H1 (cell line): ENCODE data around the gene GRID2. TPM values are rescaled to one million over a fixed set of nuclear protein-coding genes. Genes with fewer than 3 reads are reported as not detected.
A peak's percentile ranks its signal among the peaks of the same experiment; 100 is the strongest.

Experiments
- CTCF ChIA-PET: fragments of 300-600 bp; sonication (Branson Sonifier 250); formaldehyde crosslinking; loops from one replicate; lab custom pipeline; 2021; ENCODE audit not compliant: partially characterized antibody; lab: Charles Lee
- POLR2A ChIA-PET: fragments of 300-600 bp; sonication (Branson Sonifier 250); formaldehyde crosslinking; loops from one replicate; lab custom pipeline; 2021; ENCODE audit warnings: inconsistent platforms; ENCODE audit not compliant: partially characterized antibody; lab: Charles Lee
- DNase-seq, 2 experiments: peaks; one replicate each; pipeline versions ENCODE4 v3.0.0 to v3.0.0-alpha.2; 2010 to 2022; ENCODE audit warnings: low spot score in 2 of 2, low read depth in 1 of 2, mixed read lengths in 1 of 2
- FAIRE-seq: peaks from 2 replicates; lab custom pipeline; 2011; peaks lifted over from hg19 to GRCh38; lab: Jason Lieb, UNC
- H2AFZ ChIP-seq: 2 replicates; pipeline ENCODE4 v1.8.1; 2012; ENCODE audit warnings: low read length, inconsistent platforms
- H2AK5ac ChIP-seq: 2 replicates; pipeline ENCODE4 v1.6.1; 2013; ENCODE audit warnings: low read depth, low read length
- H2BK120ac ChIP-seq: replicated peaks from 2 replicates; pipeline ENCODE3; 2013; ENCODE audit warnings: low read depth, low read length, inconsistent platforms
- H2BK12ac ChIP-seq: 2 replicates; pipeline ENCODE4 v1.6.1; 2013; ENCODE audit warnings: low read depth, low read length
- H2BK15ac ChIP-seq: 2 replicates; pipeline ENCODE4 v1.6.1; 2013; ENCODE audit warnings: low read length
- H2BK20ac ChIP-seq: 2 replicates; pipeline ENCODE4 v1.6.1; 2013; ENCODE audit warnings: low read length
- H2BK5ac ChIP-seq: 2 replicates; pipeline ENCODE4 v1.6.1; 2013; ENCODE audit warnings: low read depth, low read length
- H3K14ac ChIP-seq: 2 replicates; pipeline ENCODE4 v1.6.1; 2013; ENCODE audit warnings: inconsistent platforms; ENCODE audit not compliant: insufficient read length
- H3K18ac ChIP-seq: 2 replicates; pipeline ENCODE4 v1.6.1; 2013; ENCODE audit warnings: low read length; ENCODE audit errors: extremely low read depth
- H3K23ac ChIP-seq: 2 replicates; pipeline ENCODE4 v1.6.1; 2013; ENCODE audit warnings: inconsistent platforms; ENCODE audit not compliant: insufficient read length
- H3K23me2 ChIP-seq: 2 replicates; pipeline ENCODE4 v1.6.1; 2013; ENCODE audit warnings: low read depth, low read length
- H3K27ac ChIP-seq: 2 replicates; pipeline ENCODE4 v1.6.1; 2011; ENCODE audit warnings: low read depth, low read length, inconsistent platforms
- H3K27me3 ChIP-seq, 4 experiments: replicated peaks in 1 of 4; 1 replicate in 1 of 4; 2 replicates in 3 of 4; pipeline versions ENCODE4 v1.6.1 to v1.8.1; 2011 to 2013; ENCODE audit warnings: low read length in 3 of 4, mild to moderate bottlenecking in 3 of 4, inconsistent platforms in 2 of 4, mixed read lengths in 2 of 4, moderate library complexity in 1 of 4; ENCODE audit not compliant: control insufficient read depth in 3 of 4, insufficient read depth in 3 of 4; ENCODE audit errors: extremely low read depth in 1 of 4
- H3K36me3 ChIP-seq, 4 experiments: 2 replicates each; pipeline versions ENCODE4 v1.6.1 to v1.8.1; 2011 to 2013; ENCODE audit warnings: mild to moderate bottlenecking in 4 of 4, low read length in 3 of 4, moderate library complexity in 2 of 4, control low read depth in 1 of 4, inconsistent platforms in 1 of 4; ENCODE audit not compliant: insufficient read depth in 4 of 4, control insufficient read depth in 2 of 4
- H3K4ac ChIP-seq: replicated peaks from 2 replicates; pipeline ENCODE3; 2013; ENCODE audit warnings: low read length, low read depth, mixed read lengths, inconsistent platforms; ENCODE audit not compliant: insufficient read length
- H3K4me1 ChIP-seq, 4 experiments: replicated peaks in 1 of 4; 1 replicate in 1 of 4; 2 replicates in 3 of 4; pipeline versions ENCODE4 v1.6.1 to v1.8.1; 2011 to 2013; ENCODE audit warnings: low read length in 3 of 4, inconsistent platforms in 2 of 4, mixed read lengths in 1 of 4; ENCODE audit not compliant: insufficient read depth in 4 of 4, control insufficient read depth in 3 of 4
- H3K4me2 ChIP-seq, 2 experiments: 2 replicates each; pipeline versions ENCODE4 v1.6.1 to v1.8.1; 2011 to 2013; ENCODE audit warnings: low read depth in 2 of 2, low read length in 2 of 2, control low read depth in 1 of 2, inconsistent platforms in 1 of 2, mild to moderate bottlenecking in 1 of 2; ENCODE audit not compliant: insufficient read depth in 1 of 2
- H3K4me3 ChIP-seq, 4 experiments: fragments of 200-600, 300-600 bp in 1 of 4; sonication (generic), shearing (Covaris generic), sonication (Bioruptor Twin) in 1 of 4; 2 replicates each; pipeline versions ENCODE4 v1.5.1 to v1.8.1; 2011 to 2016; ENCODE audit warnings: low read length in 4 of 4, low read depth in 3 of 4, control low read depth in 2 of 4, inconsistent platforms in 2 of 4, mild to moderate bottlenecking in 2 of 4, mixed read lengths in 1 of 4, moderate library complexity in 1 of 4; ENCODE audit not compliant: insufficient read depth in 2 of 4; ENCODE audit errors: extremely low read depth in 1 of 4
- H3K56ac ChIP-seq: replicated peaks from 2 replicates; pipeline ENCODE3; 2013; ENCODE audit warnings: low read depth, mild to moderate bottlenecking, mixed read lengths, low read length, inconsistent platforms; ENCODE audit not compliant: insufficient read length
- H3K79me1 ChIP-seq: 2 replicates; pipeline ENCODE4 v1.6.1; 2013; ENCODE audit warnings: low read depth, low read length, control low read depth
- H3K79me2 ChIP-seq, 2 experiments: 2 replicates each; pipeline versions ENCODE4 v1.6.1 to v1.8.1; 2012 to 2013; ENCODE audit warnings: low read length in 2 of 2, mild to moderate bottlenecking in 2 of 2, inconsistent platforms in 1 of 2; ENCODE audit not compliant: insufficient read depth in 2 of 2, control insufficient read depth in 1 of 2
- H3K9ac ChIP-seq, 4 experiments: replicated peaks in 1 of 4; 1 replicate in 1 of 4; 2 replicates in 3 of 4; pipeline versions ENCODE4 v1.6.1 to v1.8.1; 2011 to 2013; ENCODE audit warnings: low read depth in 3 of 4, low read length in 3 of 4, control low read depth in 2 of 4, mild to moderate bottlenecking in 2 of 4, moderate library complexity in 2 of 4, inconsistent platforms in 1 of 4; ENCODE audit errors: extremely low read depth in 1 of 4
- H3K9me3 ChIP-seq, 2 experiments: 2 replicates each; pipeline versions ENCODE4 v1.6.1 to v1.8.1; 2012 to 2013; ENCODE audit warnings: mild to moderate bottlenecking in 2 of 2, moderate library complexity in 2 of 2, control low read depth in 1 of 2, inconsistent platforms in 1 of 2, low read depth in 1 of 2, low read length in 1 of 2, mixed read lengths in 1 of 2; ENCODE audit not compliant: insufficient read depth in 2 of 2
- H4K20me1 ChIP-seq, 2 experiments: replicated peaks in 1 of 2; 2 replicates each; pipeline versions ENCODE3 to v1.8.1; 2011 to 2013; ENCODE audit warnings: inconsistent platforms in 2 of 2, low read length in 2 of 2, mild to moderate bottlenecking in 1 of 2; ENCODE audit not compliant: insufficient read depth in 2 of 2, control insufficient read depth in 1 of 2
- H4K5ac ChIP-seq: 2 replicates; pipeline ENCODE4 v1.6.1; 2013; ENCODE audit warnings: low read length, low read depth, mixed read lengths, inconsistent platforms; ENCODE audit not compliant: insufficient read length
- H4K8ac ChIP-seq: 2 replicates; pipeline ENCODE4 v1.8.0; 2013; ENCODE audit warnings: mild to moderate bottlenecking, moderate library complexity, low read length, inconsistent platforms; ENCODE audit not compliant: insufficient read depth; ENCODE audit errors: extremely low read depth
- H4K91ac ChIP-seq: replicated peaks from 2 replicates; pipeline ENCODE3; 2013; ENCODE audit warnings: low read length, mixed read lengths, inconsistent platforms; ENCODE audit not compliant: insufficient read length
- ATF3 ChIP-seq: IDR thresholded peaks from 2 replicates; pipeline ENCODE4 v1.6.1; 2011; ENCODE audit warnings: low read depth, mild to moderate bottlenecking, low read length; ENCODE audit not compliant: insufficient read depth
- BRCA1 ChIP-seq: IDR thresholded peaks from 2 replicates; pipeline ENCODE4 v1.6.1; 2012; ENCODE audit warnings: low read depth, low read length, improper control_type of control experiment
- CBX8 ChIP-seq: fragments of 300-800, 300-1000 bp; sonication (generic); IDR thresholded peaks from 2 replicates; pipeline ENCODE4 v1.7.1; 2016; ENCODE audit warnings: low read depth, low read length, borderline replicate concordance
- CHD1 ChIP-seq: IDR thresholded peaks from 2 replicates; pipeline ENCODE4 v1.6.1; 2012; ENCODE audit warnings: low read depth, low read length, improper control_type of control experiment
- CREB1 ChIP-seq: IDR thresholded peaks from 2 replicates; pipeline ENCODE4 v1.6.1; 2012; ENCODE audit warnings: inconsistent platforms
- EZH2 ChIP-seq: fragments of 200-600 bp; sonication (generic); IDR thresholded peaks from 2 replicates; pipeline ENCODE4 v1.7.1; 2012; ENCODE audit warnings: low read depth, mild to moderate bottlenecking, moderate library complexity, low read length, inconsistent platforms; ENCODE audit not compliant: severe bottlenecking
- GTF2F1 ChIP-seq: IDR thresholded peaks from 2 replicates; pipeline ENCODE4 v1.6.1; 2012; ENCODE audit warnings: low read depth, low read length, improper control_type of control experiment, borderline replicate concordance
- NRF1 ChIP-seq: IDR thresholded peaks from 2 replicates; pipeline ENCODE4 v1.6.1; 2011; ENCODE audit warnings: mild to moderate bottlenecking, low read depth, low read length, improper control_type of control experiment
- POLR2AphosphoS5 ChIP-seq: IDR thresholded peaks from 2 replicates; pipeline ENCODE4 v1.6.1; 2011; ENCODE audit warnings: low read depth, low read length
- RNF2 ChIP-seq: fragments of 200-900, 300-1000 bp; sonication (generic); IDR thresholded peaks from 2 replicates; pipeline ENCODE4 v1.7.1; 2016; ENCODE audit warnings: borderline replicate concordance, low read depth, mild to moderate bottlenecking, antibody characterized with exemption, low read length; ENCODE audit not compliant: poor library complexity, severe bottlenecking; ENCODE audit errors: missing control alignments
- SAP30 ChIP-seq: fragments of 300-600 bp; sonication (generic); IDR thresholded peaks from 2 replicates; pipeline ENCODE4 v1.7.1; 2012; ENCODE audit warnings: low read length, moderate library complexity, mild to moderate bottlenecking, inconsistent platforms; ENCODE audit not compliant: insufficient read depth, insufficient replicate concordance
- SUZ12 ChIP-seq: fragments of 200-600 bp; sonication (generic); IDR thresholded peaks from 2 replicates; pipeline ENCODE4 v1.6.1; 2012; ENCODE audit warnings: mild to moderate bottlenecking, inconsistent platforms, low read length, moderate library complexity, mixed read lengths
- TCF12 ChIP-seq: IDR thresholded peaks from 2 replicates; pipeline ENCODE4 v1.6.1; 2011; ENCODE audit warnings: low read depth, mild to moderate bottlenecking, low read length
- WGBS, 2 experiments: shearing (Covaris generic) in 1 of 2; methylation state at CpG; one replicate each; pipeline versions ENCODE4 v1.1.6 to v1.1.7; 2013 to 2015; ENCODE audit warnings: low lambda C conversion rate in 2 of 2, mixed read lengths in 2 of 2, inconsistent platforms in 1 of 2, low coverage in 1 of 2, missing lambda C conversion rate in 1 of 2; ENCODE audit not compliant: insufficient replicate concordance in 2 of 2, insufficient coverage in 1 of 2, insufficient read length in 1 of 2; ENCODE audit errors: extremely low coverage in 1 of 2, missing lambda C conversion rate in 1 of 2; 5-methylcytosine and 5-hydroxymethylcytosine counted together
- polyA plus RNA-seq, 7 experiments: library from polyadenylated mRNA; depleted of rRNA in 3 of 7; stranded (reverse) in 5 of 7; unstranded in 2 of 7; fragments of >200 nt in 5 of 7; fragments of 200-250 nt in 2 of 7; gene quantifications; 1 replicate in 5 of 7; 2 replicates in 1 of 7; 4 replicates in 1 of 7; pipeline versions ENCODE4 v1.2.1 to v1.2.3, GENCODE V29; 2011 to 2013; ENCODE audit warnings: missing spikeins in 2 of 7, mixed read lengths in 2 of 7
- total RNA-seq: library from RNA; stranded (reverse); fragmentation: NEBNext Ultra II Directional; extraction: Animal tissue kit (Norgen Biotek cat#: 25700); gene quantifications from 2 replicates; pipeline ENCODE4 v1.2.1, GENCODE V29; 2021

GRID2 gene
- total and polyA plus RNA-seq, 2 of the 8 experiments (the other 6 are each of a cell fraction or from before 2014, with no cell fraction given) = 31.1 to 81.9 TPM

GRCh38 chr4:92461732-92462131 lies 158.0 kb downstream of the GRID2 start:
- Histone ChIP-seq H2BK15ac (no peak overlapping the region), H3K9me3 (no peaks in the 10 kb centered on the region), H3K27me3 (no peaks in the 10 kb centered on the region), H3K9ac (no peak overlapping the region), H3K23ac (no peak overlapping the region), H3K4me1 (peaks cover 0 to 34% (median 6%) of the 10 kb centered on the region in 4 experiments; a peak in 4 of 7 replicates), H4K91ac (no peak overlapping the region), H3K4me2 (peak overlapping the region in 1 of 2 experiments; percentile 36; a peak in 1 of 4 replicates), H4K8ac (no peak overlapping the region), H4K20me1 (peaks cover 3 to 14% of the 10 kb centered on the region in 2 experiments), H2BK12ac (no peak overlapping the region), H2BK5ac (no peak overlapping the region), H3K56ac (no peak overlapping the region), H2AK5ac (no peak overlapping the region), H3K18ac (no peak overlapping the region), H3K14ac (no peak overlapping the region), H3K36me3 (peaks cover 0 to 6% (median 0%) of the 10 kb centered on the region in 4 experiments; a peak in 1 of 8 replicates), H3K79me2 (peaks cover 27 to 100% of the 10 kb centered on the region in 2 experiments; a peak in 3 of 4 replicates), H2BK20ac (no peak overlapping the region), H3K79me1 (no peaks in the 10 kb centered on the region), H3K4me3 (no peak overlapping the region; a peak in 1 of 8 replicates), H3K27ac (no peak overlapping the region), H4K5ac (no peak overlapping the region), H3K23me2 (no peaks in the 10 kb centered on the region), H2AFZ (no peak overlapping the region), H2BK120ac (no peak overlapping the region), H3K4ac (no peak overlapping the region)
- FAIRE-seq = no peak
- DNase-seq = no peak
- POLR2A ChIA-PET = interaction anchor here (0.6 to 1.4 kb wide), 3 partner anchors 14 to 158 kb away, joined by 3 to 6 read pairs (median 3); partner anchors contain the start of gene GRID2
- WGBS, 2 experiments = 66% methylated on average over 1 of the region's 1 CpG; no CpG with 5 or more reads in 1 of the 2 experiments
- CTCF ChIA-PET = no interaction called here
- TF ChIP-seq CHD1 (no peak), ATF3 (no peak), SAP30 (no peak), POLR2AphosphoS5 (no peak), NRF1 (no peak), EZH2 (no peak), CREB1 (no peak), SUZ12 (no peak), GTF2F1 (no peak), TCF12 (no peak), BRCA1 (no peak), RNF2 (no peak), CBX8 (no peak)
